Esophagus muscularis mucosa (tissue), 4 donors: Measurements from ENCODE around the gene CHST14. TPM values are rescaled to one million over a fixed set of nuclear protein-coding genes. Genes with fewer than 3 reads are reported as not detected.

Experiments
- DNase-seq: peaks from one replicate; pipeline ENCODE4 v3.0.0-alpha.2; 2017; ENCODE audit errors: extremely low spot score
- H3K27ac ChIP-seq, 4 donors: fragments of 200-600 bp; sonication (generic); replicated peaks in 1 of 4; 1 replicate in 3 of 4; 2 replicates in 1 of 4; pipeline ENCODE4 v1.5.1; 2016 to 2019; ENCODE audit warnings: mild to moderate bottlenecking in 1 of 4
- H3K27me3 ChIP-seq, 4 donors: fragments of 200-600 bp; sonication (generic); one replicate each; pipeline versions ENCODE4 v1.5.1 to v1.6.0; 2016 to 2019
- H3K36me3 ChIP-seq, 4 donors: fragments of 200-600 bp; sonication (generic); one replicate each; pipeline ENCODE4 v1.5.1; 2016 to 2019
- H3K4me1 ChIP-seq, 4 donors: fragments of 200-600 bp; sonication (generic); one replicate each; pipeline ENCODE4 v1.5.1; 2016 to 2019
- H3K4me3 ChIP-seq, 4 donors: fragments of 200-600 bp; sonication (generic); 1 replicate in 2 of 4; 2 replicates in 2 of 4; pipeline ENCODE4 v1.5.1; 2016 to 2019; ENCODE audit warnings: mild to moderate bottlenecking in 4 of 4, moderate library complexity in 1 of 4
- H3K9me3 ChIP-seq, 4 donors: fragments of 200-600 bp; sonication (generic); 1 replicate in 3 of 4; 2 replicates in 1 of 4; pipeline ENCODE4 v1.5.1; 2016 to 2019
- EP300 ChIP-seq: sonication (generic); formaldehyde crosslinking; IDR thresholded peaks from one replicate; pipeline ENCODE4 v1.6.1; 2017; ENCODE audit warnings: antibody characterized with exemption
- POLR2A ChIP-seq: fragments of 450-650 bp; IDR thresholded peaks from one replicate; pipeline ENCODE4 v1.6.1; 2017; ENCODE audit warnings: antibody characterized with exemption, moderate library complexity, mild to moderate bottlenecking, low read depth
- POLR2AphosphoS5 ChIP-seq, 2 donors: sonication (generic); formaldehyde crosslinking; IDR thresholded peaks; one replicate each; pipeline ENCODE4 v1.6.1; 2017; ENCODE audit warnings: antibody characterized with exemption in 2 of 2
- WGBS: methylation state at CpG from one replicate; pipeline ENCODE4 v1.1.5; 2018; 5-methylcytosine and 5-hydroxymethylcytosine counted together
- intact Hi-C: fragments of 100-400 bp; cut with DNase I; formaldehyde crosslinking; loops from one replicate; pipeline ENCODE4 v1.15.1; 2023
- total RNA-seq, 4 donors: library from RNA; depleted of rRNA; stranded (reverse); fragments of >200 nt; gene quantifications; one replicate each; pipeline versions ENCODE4 v1.1.0 to v1.2.1, GENCODE V29; 2016
- TF ChIP-seq, protein P1 (sequence below), 3 experiments: fragments of 200-600 bp in 2 of 3; fragments of 450-650 bp in 1 of 3; sonication (generic) in 2 of 3; IDR thresholded peaks; one replicate each; pipeline ENCODE4 v1.5.1; 2017 to 2019; ENCODE audit warnings: antibody characterized with exemption in 3 of 3, mild to moderate bottlenecking in 2 of 3, moderate library complexity in 1 of 3

CHST14 gene
- total RNA-seq, 4 donors from 2014 or later, result 7.9 to 16.6 (median 12.5) TPM

DNA sequence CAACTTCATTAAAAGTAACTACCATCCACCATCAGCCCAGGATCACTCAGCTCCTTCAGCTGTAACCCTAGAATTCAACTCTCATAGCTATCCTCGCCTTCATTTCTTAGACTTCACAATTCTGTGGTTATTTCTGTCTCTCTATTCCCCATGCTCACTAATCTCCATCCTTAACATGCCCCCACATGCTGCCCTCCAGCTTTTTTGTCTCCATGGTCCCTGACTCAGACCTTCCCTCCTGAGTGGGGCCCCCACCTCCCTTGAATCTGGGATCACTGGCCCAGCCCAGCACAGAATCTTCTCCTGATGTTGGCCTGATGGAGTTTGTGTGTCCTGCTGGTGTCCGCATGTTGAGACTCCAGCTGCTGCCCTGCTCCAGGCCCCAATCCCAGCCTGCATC lies 41.7 kb downstream of the CHST14 start:
- WGBS, result 96% methylated on average over 2 of the region's 2 CpGs
- TF ChIP-seq, protein P1, sequence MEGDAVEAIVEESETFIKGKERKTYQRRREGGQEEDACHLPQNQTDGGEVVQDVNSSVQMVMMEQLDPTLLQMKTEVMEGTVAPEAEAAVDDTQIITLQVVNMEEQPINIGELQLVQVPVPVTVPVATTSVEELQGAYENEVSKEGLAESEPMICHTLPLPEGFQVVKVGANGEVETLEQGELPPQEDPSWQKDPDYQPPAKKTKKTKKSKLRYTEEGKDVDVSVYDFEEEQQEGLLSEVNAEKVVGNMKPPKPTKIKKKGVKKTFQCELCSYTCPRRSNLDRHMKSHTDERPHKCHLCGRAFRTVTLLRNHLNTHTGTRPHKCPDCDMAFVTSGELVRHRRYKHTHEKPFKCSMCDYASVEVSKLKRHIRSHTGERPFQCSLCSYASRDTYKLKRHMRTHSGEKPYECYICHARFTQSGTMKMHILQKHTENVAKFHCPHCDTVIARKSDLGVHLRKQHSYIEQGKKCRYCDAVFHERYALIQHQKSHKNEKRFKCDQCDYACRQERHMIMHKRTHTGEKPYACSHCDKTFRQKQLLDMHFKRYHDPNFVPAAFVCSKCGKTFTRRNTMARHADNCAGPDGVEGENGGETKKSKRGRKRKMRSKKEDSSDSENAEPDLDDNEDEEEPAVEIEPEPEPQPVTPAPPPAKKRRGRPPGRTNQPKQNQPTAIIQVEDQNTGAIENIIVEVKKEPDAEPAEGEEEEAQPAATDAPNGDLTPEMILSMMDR (IDR thresholded peaks at IDR 0.05), result no peak
- no peak for TF ChIP-seq POLR2A
- intact Hi-C loops, result no loop called here
- H3K36me3 ChIP-seq, result no peaks in the 10 kb centered on the region
- peaks cover under 1 to 20% (median 15%) of the 10 kb centered on the region in 4 donors for H3K4me1 ChIP-seq
- no peak for DNase-seq
- H3K27me3 ChIP-seq, result no peaks in the 10 kb centered on the region
- H3K4me3 ChIP-seq, result no peak overlapping the region
- H3K9me3 ChIP-seq, result no peaks in the 10 kb centered on the region
- H3K27ac ChIP-seq, result no peak overlapping the region

DNA sequence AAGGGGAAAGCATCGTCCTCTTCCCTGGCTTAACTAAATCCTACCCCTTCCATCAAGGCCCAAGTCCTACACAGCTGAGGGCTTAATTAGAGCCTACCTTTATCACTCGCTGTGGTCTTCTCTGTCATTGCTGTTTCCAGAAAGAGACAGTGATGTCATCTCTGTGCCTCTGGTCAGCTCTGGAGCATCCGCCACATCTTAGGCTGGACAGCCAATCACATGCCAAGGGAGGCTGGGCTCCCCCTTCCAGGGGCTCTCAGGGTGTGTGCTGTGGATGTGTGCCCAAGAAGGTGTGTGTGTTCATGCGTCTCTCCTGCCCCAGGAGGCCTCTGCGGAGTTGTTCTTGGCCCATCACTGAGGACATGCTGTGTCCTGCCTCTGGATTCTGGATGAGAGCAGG lies 42.8 kb downstream of the CHST14 start:
- TF ChIP-seq EP300, result no peak
- no peak for TF ChIP-seq POLR2AphosphoS5 (IDR thresholded peaks at IDR 0.05)
- TF ChIP-seq, protein P1 (IDR thresholded peaks at IDR 0.05), result no peak
- TF ChIP-seq POLR2A, result no peak
- DNase-seq, result no peak
- H3K36me3 ChIP-seq, result no peaks in the 10 kb centered on the region
- WGBS, result 86% methylated on average over 5 of the region's 5 CpGs
- peaks cover 0 to 18% (median 14%) of the 10 kb centered on the region in 4 donors for H3K4me1 ChIP-seq
- intact Hi-C loops, result no loop called here
- H3K9me3 ChIP-seq, result no peaks in the 10 kb centered on the region
- H3K4me3 ChIP-seq, result no peak overlapping the region
- no peaks in the 10 kb centered on the region for H3K27me3 ChIP-seq
- H3K27ac ChIP-seq, result no peak overlapping the region

GRCh38 chr15:40516322-40516721 lies 45.5 kb downstream of the CHST14 start:
- H3K36me3 ChIP-seq, result no peaks in the 10 kb centered on the region
- H3K4me3 ChIP-seq, result no peak overlapping the region
- intact Hi-C loops, result no loop called here
- 94% methylated on average over 2 of the region's 2 CpGs for WGBS
- no peak overlapping the region for H3K27ac ChIP-seq
- DNase-seq, result no peak
- no peaks in the 10 kb centered on the region for H3K27me3 ChIP-seq
- peaks cover 0 to 12% (median 8%) of the 10 kb centered on the region in 4 donors for H3K4me1 ChIP-seq
- no peaks in the 10 kb centered on the region for H3K9me3 ChIP-seq
- no peak for TF ChIP-seq POLR2AphosphoS5 (IDR thresholded peaks at IDR 0.05)
- TF ChIP-seq EP300, result no peak
- no peak for TF ChIP-seq POLR2A
- TF ChIP-seq, protein P1 (IDR thresholded peaks at IDR 0.05), result no peak

Other genes with a start within 250 kb of the CHST14 start
- under 1 TPM in 3 of 4 donors, not detected in 1; 0.33 to 0.52 (median 0.45) TPM for gene PAK6, start 231.9 kb upstream of the CHST14 start, total RNA-seq
- not detected for gene ANKRD63, start 187.9 kb upstream of the CHST14 start, total RNA-seq
- gene PLCB2, start 163.0 kb upstream of the CHST14 start, total RNA-seq, result 10 to 100 TPM in 1 of 4 donors, 1 to 10 TPM in 3; 5.8 to 13.3 (median 9.7) TPM
- 10 to 100 TPM; 39.0 to 41.3 (median 40.7) TPM for gene INAFM2, start 147.3 kb upstream of the CHST14 start, total RNA-seq
- gene CCDC9B, start 130.0 kb upstream of the CHST14 start, total RNA-seq, result 10 to 100 TPM; 22.9 to 82.6 (median 56.3) TPM
- gene PHGR1, start 120.0 kb upstream of the CHST14 start, total RNA-seq, result 1 to 10 TPM in 1 of 4 donors, not detected in 3; 1.8 TPM
- under 1 TPM; 0.13 to 0.42 (median 0.26) TPM for gene DISP2, start 112.8 kb upstream of the CHST14 start, total RNA-seq
- gene KNSTRN, start 88.3 kb upstream of the CHST14 start, total RNA-seq, result 10 to 100 TPM in 1 of 4 donors, 1 to 10 TPM in 3; 4.6 to 15.6 (median 6.4) TPM
- 10 to 100 TPM; 38.8 to 50.7 (median 44.7) TPM for gene IVD, start 65.2 kb upstream of the CHST14 start, total RNA-seq
- 10 to 100 TPM; 11.6 to 29.6 (median 22.3) TPM for gene BAHD1, start 30.0 kb upstream of the CHST14 start, total RNA-seq
- gene CCDC32, start 94.1 kb downstream of the CHST14 start, total RNA-seq, result 10 to 100 TPM; 24.9 to 38.3 (median 36.0) TPM
- gene RPUSD2, start 98.3 kb downstream of the CHST14 start, total RNA-seq, result 10 to 100 TPM in 3 of 4 donors, 1 to 10 TPM in 1; 8.7 to 13.5 (median 10.6) TPM
- gene KNL1, start 123.3 kb downstream of the CHST14 start, total RNA-seq, result under 1 TPM in 3 of 4 donors, not detected in 1; 0.06 to 0.63 (median 0.17) TPM
- gene RAD51, start 224.2 kb downstream of the CHST14 start, total RNA-seq, result under 1 TPM in 3 of 4 donors, not detected in 1; 0.50 to 0.92 (median 0.71) TPM